ENCODE results near the gene VASN.

VASN gene

DNA sequence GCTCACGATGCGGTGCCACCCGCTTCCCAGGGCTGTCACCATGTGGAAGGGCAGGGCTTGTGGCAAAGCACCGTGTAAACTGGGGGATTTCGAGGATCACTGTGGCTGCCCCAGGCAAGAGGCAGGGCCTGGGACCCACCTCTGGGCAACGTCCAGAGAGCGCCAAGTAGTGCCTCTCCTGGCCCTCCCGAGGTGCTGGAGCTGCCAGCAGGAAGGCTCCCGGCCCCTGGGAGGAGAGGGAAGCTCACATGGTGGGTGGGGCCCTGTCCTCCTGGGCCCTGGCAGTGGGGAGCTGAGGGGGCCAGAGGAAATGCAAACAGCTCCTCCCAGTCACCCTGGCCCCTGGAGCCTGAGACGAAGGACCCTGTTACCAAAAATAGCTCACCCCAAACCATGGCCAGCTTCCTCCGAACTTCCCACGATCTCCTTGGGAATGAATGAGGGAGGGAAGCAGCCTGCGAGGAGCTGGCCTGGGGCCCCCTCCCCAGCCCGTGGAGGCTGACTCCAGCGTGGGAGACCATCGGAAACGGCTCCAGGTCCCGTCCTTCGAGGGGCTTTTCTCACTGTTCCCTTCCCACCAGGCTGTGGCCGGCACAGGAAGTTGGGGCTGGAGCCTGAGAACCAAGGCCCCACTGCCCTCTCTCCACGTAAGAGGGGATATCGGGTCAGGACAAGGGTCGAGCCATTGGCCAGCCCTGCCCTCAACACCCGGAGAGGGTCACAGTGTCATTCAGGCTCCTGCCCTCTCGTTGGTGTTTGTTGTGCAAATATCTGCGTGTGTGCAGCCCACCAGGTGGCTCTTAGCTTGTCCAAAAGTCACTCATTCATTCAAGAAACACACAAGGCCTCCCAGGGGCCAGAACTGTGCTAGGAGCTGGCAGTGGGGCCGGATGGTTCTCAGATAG lies 17.7 kb downstream of the VASN start:
- no peak for TF ChIP-seq FOXP2 (optimal IDR thresholded peaks at IDR 0.05; ENCODE audit: borderline replicate concordance, extremely low read depth, extremely low read length, insufficient read depth)
- TF ChIP-seq, protein P1, sequence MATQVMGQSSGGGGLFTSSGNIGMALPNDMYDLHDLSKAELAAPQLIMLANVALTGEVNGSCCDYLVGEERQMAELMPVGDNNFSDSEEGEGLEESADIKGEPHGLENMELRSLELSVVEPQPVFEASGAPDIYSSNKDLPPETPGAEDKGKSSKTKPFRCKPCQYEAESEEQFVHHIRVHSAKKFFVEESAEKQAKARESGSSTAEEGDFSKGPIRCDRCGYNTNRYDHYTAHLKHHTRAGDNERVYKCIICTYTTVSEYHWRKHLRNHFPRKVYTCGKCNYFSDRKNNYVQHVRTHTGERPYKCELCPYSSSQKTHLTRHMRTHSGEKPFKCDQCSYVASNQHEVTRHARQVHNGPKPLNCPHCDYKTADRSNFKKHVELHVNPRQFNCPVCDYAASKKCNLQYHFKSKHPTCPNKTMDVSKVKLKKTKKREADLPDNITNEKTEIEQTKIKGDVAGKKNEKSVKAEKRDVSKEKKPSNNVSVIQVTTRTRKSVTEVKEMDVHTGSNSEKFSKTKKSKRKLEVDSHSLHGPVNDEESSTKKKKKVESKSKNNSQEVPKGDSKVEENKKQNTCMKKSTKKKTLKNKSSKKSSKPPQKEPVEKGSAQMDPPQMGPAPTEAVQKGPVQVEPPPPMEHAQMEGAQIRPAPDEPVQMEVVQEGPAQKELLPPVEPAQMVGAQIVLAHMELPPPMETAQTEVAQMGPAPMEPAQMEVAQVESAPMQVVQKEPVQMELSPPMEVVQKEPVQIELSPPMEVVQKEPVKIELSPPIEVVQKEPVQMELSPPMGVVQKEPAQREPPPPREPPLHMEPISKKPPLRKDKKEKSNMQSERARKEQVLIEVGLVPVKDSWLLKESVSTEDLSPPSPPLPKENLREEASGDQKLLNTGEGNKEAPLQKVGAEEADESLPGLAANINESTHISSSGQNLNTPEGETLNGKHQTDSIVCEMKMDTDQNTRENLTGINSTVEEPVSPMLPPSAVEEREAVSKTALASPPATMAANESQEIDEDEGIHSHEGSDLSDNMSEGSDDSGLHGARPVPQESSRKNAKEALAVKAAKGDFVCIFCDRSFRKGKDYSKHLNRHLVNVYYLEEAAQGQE (IDR thresholded peaks at IDR 0.05; ENCODE audit: insufficient read depth in 1 of 2, low read depth in 2 of 2, low read length in 2 of 2): no peak
- no peak for TF ChIP-seq SIN3A (IDR thresholded peaks at IDR 0.05; ENCODE audit: borderline replicate concordance, insufficient read depth, low read length)
- no peak for TF ChIP-seq POLR2AphosphoS5 (IDR thresholded peaks at IDR 0.05; ENCODE audit: low read depth, low read length)
- TF ChIP-seq TAF1 (IDR thresholded peaks at IDR 0.05; ENCODE audit: borderline replicate concordance, insufficient read depth, low read length): no peak

DNA sequence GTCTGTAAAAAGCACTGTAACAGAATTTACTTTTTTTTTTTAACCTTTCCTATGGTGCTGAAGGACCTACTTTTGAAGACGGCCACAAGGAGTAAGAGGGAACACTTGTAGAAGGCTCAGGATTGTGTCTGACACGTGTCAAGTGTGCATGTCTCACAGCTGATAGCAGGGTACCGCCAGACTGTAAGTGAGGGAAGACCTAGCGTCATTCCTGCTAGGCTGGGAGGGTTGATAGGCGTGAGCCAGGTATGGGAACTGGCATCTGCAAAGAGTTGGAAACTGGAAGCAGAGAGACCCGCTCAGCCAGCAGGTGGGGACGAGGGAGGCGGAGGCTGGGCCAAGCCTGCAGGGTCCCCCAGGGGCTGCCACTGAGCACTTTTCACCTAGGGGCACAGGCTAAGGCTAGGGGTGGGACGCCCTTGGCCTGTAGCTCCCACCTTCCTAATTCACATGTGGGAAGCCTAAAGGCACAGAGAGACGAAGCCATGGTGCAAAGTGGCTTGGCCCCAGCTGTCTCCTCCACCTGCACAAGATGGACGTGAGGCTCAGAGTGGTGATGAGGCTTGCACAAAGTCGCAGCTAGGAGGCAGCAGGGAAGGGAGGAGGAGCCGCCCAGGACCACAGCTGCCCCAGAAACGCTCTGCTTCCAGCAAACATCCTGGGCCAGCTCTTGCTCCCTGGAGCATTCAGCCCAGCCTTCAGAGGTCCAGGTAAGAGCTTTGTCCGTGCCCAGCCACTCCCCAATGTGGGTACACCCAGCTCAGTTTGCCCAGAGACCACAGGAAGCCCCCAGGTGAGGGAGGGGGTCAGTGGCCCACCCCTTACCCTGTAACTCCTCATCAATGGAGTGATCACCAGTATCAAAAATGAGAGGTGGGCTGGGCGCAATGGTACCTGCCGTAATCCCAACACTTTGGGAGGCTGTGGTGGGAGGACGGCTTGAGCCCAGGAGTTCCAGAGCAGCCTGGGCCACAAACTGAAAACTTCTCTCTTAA lies 18.9 kb downstream of the VASN start:
- no peak for TF ChIP-seq SIN3A (IDR thresholded peaks at IDR 0.05; ENCODE audit: borderline replicate concordance, insufficient read depth, low read length)

DNA sequence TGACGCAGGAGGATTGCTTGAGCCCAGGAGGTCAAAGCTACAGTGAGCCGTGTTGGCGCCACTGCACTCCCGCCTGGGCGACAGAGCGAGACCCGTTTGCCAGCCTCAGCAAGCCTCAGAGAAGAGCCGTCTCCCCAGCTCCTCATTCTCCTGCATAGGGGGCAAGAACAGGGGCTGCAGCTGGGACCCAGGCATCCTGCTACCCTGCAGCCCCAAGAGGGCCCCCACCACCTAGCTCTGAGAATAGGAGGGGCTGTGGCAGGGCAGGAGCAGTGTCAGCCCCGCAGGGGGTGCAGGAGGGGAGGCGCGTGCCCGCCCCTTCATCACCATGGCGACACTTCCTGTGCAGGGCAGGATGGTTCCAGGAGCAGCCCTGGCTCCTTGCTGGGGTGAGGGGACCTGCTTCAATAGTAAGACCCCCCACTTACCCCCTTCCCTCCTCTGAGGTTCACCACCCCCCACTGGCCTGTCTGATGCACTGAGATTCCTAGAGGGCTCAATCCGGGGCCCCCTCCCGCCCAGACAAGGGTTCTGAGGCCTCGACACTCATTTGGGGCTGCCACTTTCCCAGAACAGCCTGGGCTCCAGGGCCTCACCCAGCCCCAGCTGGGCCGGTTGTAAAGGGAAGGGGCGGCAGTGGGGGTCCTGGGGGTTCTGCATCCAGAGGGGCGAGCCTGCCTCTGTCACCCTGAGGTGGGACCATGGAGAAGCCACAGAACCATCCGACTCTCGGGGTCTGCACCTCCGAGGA lies 20.2 kb downstream of the VASN start:
- TF ChIP-seq SIN3A (IDR thresholded peaks at IDR 0.05; ENCODE audit: borderline replicate concordance, insufficient read depth, low read length): no peak

GRCh38 chr16:4392382-4393239 lies 21.0 kb downstream of the VASN start:
- TF ChIP-seq SIN3A (IDR thresholded peaks at IDR 0.05; ENCODE audit: borderline replicate concordance, insufficient read depth, low read length): 0 out of 2 replicates have a peak, but pooled peaks have one; percentile 15
- TF ChIP-seq TAF1 (IDR thresholded peaks at IDR 0.05; ENCODE audit: borderline replicate concordance, insufficient read depth, low read length): no peak
- TF ChIP-seq, protein P1 (IDR thresholded peaks at IDR 0.05; ENCODE audit: insufficient read depth in 1 of 2, low read depth in 2 of 2, low read length in 2 of 2): 0 out of 4 replicates have a peak, but pooled peaks have one; percentile 9
- TF ChIP-seq POLR2AphosphoS5 (IDR thresholded peaks at IDR 0.05; ENCODE audit: low read depth, low read length): peak; percentile 55; the same call in 1 of the 2 replicates
- TF ChIP-seq FOXP2 (optimal IDR thresholded peaks at IDR 0.05; ENCODE audit: borderline replicate concordance, extremely low read depth, extremely low read length, insufficient read depth): peak; percentile 75

DNA sequence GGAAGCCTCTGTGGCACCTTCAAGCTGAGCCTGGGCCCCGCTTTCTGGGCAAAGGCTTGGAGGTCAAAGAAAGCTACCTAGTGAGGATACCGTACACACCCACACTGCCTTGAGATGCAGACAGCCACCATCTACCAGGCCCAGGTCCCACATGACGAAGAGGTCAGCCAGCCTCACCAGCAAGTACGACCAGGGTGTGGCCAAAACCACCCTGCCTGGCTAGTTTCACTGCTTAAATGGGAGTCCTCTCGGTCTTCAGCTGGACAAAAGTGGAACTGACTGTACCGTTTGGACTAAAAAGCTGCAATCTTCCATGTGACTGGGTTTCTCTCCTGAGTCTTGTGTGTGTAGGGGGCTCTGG lies 21.6 kb downstream of the VASN start:
- TF ChIP-seq POLR2AphosphoS5 (IDR thresholded peaks at IDR 0.05; ENCODE audit: low read depth, low read length): no peak
- TF ChIP-seq SIN3A (IDR thresholded peaks at IDR 0.05; ENCODE audit: borderline replicate concordance, insufficient read depth, low read length): no peak

DNA sequence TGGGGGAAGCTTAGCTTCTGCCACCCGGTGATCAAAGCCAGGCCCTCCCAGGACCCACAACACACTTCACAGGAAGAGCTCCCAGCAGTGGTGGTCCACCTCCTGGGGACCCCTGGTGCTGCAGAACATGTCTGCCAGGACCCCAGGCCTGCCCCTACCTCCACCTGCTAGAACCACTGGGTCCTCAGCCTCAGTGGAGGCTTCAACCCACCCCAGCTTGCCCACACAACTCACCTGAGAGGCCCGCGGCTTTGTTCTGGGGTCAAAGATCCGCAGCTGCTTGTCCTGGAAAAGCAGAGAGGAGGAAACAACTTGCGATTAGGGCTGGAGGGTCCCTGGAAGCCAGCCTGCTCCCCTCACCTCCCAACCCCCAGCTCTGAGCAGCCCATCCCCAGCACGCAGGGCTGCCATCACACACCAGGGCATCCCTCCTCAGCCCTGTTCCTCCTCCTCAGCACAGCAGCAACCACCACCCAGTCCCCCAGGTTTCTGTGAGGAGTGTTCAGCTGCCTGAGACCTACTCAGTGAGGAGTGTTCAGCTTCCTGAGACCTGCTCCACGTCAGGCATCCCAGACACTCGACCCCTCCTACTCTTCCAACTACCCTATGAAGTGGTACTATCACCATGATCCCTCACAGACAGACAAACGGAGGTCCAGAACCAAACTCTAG lies 23.5 kb downstream of the VASN start:
- TF ChIP-seq SIN3A (IDR thresholded peaks at IDR 0.05; ENCODE audit: borderline replicate concordance, insufficient read depth, low read length) (no peak), POLR2AphosphoS5 (IDR thresholded peaks at IDR 0.05; ENCODE audit: low read depth, low read length) (no peak), FOXP2 (optimal IDR thresholded peaks at IDR 0.05; ENCODE audit: borderline replicate concordance, extremely low read depth, extremely low read length, insufficient read depth) (no peak)
- TF ChIP-seq, protein P1 (IDR thresholded peaks at IDR 0.05; ENCODE audit: insufficient read depth in 1 of 2, low read depth in 2 of 2, low read length in 2 of 2): no peak

Measured in PFSK-1 (cell line).